HG03439 (cell line): ENCODE results near the gene PHF20.
A peak's percentile ranks its signal among the peaks of the same experiment; 100 is the strongest.
"Not testable (repeated sequence)": the region's sequence is repeated elsewhere in the genome, so short reads cannot be mapped to it uniquely, and the experiment has no call there.

Experiments
- ATAC-seq: cut with Tn5 transposase; IDR thresholded peaks from one replicate; pipeline ENCODE4 v1.9.1; 2021; ENCODE audit warnings: mild to moderate bottlenecking, moderate library complexity; ENCODE audit not compliant: unreplicated experiment

The PHF20 gene

GRCh38 chr20:35771689-35772562 lies at the start of gene PHF20:
TSS of gene PHF20 (plus strand) at chr20:35772015. CDS start at chr20:35801523, 29,508 bp downstream.
- peak; percentile 74 for ATAC-seq

DNA sequence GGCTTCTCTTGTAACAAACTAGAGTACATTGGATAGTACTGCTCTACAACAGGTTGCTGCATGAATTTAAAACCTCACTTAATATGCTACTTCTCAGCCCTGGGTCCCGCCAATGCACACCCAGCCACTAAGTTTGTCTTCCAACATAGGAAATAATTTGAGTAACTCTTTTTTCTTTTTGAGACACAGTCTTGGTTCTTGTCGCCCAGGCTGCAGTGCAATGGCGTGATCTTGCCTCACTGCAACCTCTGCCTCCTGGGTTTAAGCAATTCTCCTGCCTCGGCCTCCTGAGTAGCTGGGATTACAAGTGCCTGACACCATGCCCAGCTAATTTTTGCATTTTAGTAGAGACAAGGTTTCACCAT lies 48.6 kb upstream of the PHF20 start:
- not testable (repeated sequence) for ATAC-seq

DNA sequence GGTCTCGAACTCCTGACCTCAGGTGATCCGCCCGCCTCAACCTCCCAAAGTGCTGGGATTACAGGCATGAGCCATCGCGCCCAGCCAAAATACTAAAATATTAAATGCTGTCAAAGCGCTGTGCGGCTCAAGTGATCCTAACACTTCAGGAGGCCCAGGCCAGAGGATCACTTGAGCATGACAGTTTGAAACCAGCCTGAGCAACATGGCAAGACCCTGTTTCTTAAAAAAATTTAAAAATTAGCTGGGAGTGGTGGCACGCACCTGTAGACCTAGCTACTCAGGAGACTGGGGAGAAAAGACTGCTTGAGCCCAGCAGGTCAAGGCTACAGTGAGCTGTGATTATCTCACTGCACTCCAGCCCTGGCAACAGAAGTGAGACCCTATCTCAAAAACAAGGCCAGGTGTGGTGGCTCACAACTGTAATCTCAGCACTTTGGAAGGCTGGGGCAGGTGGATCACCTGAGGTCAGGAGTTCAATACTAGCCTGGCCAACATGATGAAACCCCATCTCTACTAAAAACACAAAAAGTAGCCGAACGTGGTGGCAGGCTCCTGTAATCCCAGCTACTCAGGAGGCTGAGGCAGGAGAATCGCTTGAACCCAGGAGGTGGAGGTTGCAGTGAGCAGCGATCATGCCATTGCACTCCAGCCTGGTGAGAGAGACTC lies 48.0 kb upstream of the PHF20 start:
- ATAC-seq: not testable (repeated sequence)

DNA sequence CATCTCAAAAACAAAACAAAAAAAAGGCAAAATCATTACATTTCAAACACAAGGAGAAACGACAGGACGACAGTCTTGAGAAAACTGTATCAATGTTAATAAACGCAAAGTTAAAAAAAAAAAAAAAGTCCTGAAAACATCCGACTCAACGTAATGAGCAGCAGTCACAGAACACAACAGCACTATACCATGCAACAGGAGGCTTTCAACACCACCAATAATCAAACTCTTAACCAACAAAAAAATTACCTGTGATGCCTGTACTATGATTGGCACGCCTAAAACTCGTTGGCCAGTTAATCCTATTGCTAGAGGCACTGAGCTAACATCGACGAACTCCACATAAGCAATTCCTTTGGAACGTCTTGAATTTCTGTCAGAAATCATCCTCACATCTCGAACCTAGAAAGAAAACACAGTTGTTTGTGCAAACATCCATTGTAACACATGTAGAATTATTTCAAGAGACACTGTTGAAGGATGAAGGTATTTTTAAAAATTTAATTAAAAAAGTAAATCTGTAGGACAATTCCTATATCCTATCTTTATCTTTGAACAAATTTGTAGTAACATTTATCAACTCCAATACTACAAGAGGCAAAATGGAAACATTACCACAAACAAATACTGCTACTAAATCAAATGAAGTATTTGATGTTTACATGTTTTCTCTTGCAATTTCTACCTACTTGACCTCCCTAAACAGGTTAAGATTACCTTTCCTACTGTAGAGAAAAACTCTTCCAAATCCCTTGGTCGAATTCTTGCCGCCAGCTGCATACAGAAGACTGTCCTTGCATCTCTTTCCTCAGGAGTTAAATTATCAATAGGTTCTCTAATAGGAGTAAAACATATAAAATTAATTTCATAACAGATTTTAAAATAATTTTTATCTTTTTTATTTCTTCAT lies 47.2 kb upstream of the PHF20 start:
- no peak for ATAC-seq

DNA sequence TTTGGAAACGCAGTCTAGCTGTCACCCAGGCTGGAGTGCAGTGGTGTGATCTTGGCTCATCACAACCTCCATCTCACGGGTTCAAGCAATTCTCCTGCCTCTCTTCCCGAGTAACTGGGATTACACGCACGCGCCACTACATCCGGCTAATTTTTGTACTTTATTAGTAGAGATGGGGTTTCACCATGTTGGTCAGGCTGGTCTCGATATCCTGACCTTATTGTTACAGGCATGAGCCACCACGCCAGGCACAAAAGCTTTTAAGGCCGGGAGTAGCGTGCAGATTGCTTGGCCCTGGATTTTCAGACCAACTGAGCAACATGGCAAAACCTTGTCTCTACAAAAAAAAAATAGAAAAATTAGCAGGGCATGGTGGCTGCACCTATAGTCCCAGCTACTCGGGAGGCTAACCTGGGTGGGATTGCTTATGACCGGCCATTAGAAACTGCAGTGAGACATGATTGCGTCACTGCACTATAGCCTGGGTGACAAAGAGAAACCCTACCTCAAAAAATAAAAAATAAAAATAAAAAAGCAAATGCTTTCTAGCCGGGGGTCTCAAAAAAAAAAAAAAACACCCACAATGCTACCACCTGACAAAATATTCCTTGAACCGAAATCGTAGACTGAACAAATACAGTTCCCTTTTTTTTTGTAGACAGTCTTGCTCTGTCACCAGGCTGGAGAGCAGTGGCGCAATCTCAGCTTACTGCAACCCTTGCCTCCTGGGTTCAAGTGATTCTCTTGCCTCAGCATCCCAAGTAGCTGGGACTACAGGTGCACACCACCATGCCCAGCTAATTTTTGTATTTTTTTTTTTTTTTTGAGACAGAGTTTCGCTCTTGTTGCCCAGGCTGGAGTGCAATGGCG lies 44.7 kb upstream of the PHF20 start:
- ATAC-seq: no peak

- ATAC-seq: no peak
Measured at GRCh38 chr20:35729283-35729807, 42.5 kb upstream of the PHF20 start.

DNA sequence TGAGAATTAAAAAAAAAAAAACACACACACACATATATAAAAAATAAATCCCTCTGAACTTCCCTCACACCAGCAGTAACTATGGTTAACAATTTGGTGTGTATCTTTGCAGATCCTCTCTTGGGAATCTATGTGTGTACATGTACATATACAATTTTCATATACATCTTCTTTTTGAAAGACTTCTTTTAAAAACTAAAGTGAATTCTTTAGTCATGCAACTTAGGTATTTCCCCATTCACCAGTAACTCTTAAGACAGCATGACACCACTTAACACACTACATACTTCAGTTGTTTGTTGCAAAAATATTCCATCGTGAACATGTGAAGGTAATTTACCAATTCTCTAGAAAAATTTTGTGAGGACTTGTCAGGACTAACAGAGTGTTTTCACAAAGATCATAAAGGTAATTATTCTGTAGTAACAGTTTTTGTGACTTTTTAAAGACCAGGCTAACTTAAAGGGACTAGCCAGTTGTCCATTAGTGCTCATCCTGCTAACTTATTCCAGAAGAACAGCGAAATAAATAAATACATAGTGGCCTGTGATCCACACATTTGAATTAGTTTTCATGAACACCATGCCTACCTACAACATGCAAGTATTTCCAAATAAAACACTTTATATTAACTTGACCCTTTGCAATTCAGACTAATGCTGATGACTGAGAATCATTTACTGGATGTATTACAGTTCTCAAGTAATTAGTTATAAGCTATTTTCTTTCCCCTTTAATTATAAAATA lies 41.8 kb upstream of the PHF20 start:
- no peak for ATAC-seq

DNA sequence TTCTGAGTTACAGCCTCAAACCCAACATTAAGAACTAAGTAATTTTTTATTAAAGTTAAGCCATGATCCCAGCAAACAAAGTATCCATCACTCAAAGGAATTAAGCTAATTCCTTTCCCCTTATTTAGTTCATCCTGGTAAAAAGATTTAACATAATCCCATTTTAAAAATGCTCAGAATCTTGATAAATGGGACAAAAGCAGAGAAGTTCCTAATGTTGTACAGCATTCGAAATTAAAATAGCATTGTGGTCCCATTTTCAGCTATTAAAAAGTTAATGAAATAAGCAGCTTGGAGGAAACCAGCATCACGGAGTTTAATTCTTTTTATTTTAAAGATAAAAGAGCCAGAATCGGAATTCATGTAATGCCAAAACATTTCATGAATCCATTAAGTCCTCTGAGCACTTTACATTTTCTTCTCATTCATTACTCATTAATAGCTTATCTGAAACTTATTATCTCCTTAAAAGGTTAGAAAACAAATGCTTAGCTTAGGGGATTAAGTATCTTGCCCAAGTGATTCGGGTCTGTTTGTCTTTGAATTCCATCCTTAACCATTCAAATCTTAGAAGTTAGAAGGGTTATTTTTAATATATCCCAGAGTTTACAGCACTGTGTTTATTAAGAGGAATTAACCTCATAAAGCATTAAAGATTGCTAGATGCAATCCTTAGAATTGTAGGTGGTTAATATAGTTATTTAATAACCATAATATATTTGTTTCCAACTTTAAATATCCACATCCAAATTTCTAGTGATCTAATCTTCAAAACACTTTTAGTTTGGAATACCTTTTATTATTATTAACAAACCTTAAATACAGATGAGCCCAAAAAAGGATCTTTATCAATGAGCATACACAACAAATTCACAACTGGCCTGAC lies 41.0 kb upstream of the PHF20 start:
- ATAC-seq: no peak

- no peak for ATAC-seq
Measured at GRCh38 chr20:35731469-35731788, 40.4 kb upstream of the PHF20 start.

DNA sequence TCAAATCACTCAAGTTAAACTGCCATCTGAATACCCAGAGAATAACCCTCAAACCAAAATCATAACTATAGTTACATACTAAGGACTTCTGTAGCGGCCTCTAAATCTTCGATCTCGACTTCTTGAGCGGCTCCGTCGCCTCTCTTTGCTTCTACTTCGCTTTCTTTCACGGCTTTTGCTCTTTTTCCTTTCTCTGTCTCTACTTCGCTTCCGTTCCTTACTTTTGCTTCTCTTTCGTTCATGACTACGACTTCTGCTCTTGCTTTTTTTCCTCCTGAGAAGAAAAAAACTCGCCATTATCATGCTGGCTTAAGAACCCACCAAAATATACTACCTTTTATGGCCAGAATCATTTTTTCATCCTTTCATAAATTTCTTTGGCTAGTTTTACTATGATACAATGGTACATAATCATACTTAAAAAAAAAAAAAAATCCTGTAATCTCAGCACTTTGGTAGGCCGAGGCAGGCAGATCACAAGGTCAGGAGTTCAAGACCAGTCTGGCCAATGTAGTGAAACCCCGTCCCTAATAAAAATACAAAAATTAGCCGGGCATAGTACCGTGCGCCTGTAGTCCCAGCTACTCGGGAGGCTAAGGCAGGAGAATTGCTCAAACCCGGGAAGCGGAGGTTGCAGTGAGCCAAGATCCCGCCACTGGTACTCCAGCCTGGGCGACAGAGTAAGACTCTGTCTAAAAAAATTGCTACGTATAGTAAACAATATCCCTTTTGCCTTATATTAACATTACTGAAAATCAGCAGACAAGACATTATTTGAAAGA lies 39.8 kb upstream of the PHF20 start:
- ATAC-seq: no peak

DNA sequence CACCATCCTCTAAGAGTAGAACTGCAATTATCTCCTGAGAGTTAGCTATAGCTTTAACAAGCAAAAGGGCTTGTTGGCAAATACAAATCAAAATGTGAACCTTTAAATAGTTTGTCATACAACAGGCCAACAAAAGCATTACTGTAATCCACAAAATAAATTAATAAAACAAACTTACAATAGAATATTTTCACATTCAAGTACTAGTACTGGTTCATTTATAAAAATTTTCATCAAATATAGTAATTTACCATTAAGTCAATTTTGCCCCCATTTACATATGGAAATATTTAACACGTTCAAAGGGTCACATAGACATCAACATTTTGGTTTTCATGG lies 39.2 kb upstream of the PHF20 start:
- no peak for ATAC-seq

GRCh38 chr20:35734374-35734773 lies 37.4 kb upstream of the PHF20 start:
- ATAC-seq: no peak

DNA sequence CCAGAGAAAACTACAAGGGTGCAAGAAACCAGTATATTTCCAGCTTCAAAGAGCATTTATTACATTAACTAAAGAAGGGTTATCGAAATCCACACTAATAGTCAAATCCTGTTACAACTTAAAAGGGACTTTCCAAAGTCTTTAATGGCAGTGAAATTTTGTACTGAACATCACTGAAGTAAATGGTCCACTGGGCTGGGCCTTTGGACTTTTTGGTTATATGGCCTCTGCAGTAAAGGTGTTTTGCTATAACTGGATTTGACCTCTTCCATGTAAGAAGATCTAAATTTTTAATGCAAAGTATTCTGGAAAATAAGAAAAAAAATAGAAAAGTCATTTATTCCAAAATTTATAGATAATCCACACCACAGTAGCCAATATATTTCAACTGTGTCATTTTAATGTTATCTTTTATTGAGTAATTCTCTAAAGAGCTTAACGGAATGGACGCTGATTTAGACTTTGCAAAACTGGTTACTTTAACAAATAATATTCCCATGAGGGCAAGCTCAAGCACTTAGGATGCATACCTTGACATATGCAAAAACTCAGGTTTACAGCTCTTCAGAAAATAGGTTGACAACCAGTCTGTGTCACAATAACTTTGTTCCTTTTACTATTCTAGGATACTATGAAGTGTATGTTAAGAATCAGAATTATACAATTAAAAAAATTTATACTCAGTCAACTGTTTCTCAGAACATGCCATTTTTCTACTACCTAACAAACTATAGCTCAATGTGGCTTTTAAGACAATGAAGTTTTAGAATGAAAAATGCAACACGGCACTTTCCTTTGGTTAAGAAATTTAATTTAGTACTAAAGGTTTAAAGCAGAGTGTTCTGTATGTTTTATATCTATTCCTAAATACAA lies 36.8 kb upstream of the PHF20 start:
- ATAC-seq: no peak

DNA sequence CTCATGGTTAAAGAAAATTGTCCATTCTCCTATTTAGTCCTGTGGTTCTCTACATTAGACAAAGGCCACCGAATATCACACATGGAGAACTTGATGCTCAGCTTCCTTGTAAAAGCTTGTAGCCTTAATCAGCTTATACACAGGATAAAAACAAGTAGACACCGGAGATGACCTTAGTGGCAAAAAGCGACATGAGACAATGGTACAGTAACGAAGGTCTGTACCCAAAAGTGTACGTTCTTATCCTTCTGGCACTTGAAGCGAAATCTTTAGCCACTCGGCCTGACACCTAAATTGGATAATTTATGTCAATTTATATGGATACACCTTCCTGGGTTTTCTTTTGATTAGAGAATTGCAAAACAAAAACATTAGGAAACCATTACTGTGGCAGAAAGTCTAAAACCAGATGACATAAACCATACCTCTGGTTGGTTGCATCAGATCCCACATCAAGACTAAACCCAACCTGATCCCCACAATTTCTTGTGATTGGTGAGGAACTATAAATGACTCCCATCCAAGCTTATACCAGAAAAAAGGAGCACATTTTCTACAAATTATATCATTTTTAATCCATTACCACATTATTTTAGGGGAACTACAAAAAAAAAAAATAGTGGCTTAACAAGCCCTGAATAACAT lies 35.9 kb upstream of the PHF20 start:
- ATAC-seq: no peak

- no peak for ATAC-seq
Measured at GRCh38 chr20:35737865-35738333, 33.9 kb upstream of the PHF20 start.

GRCh38 chr20:35738410-35739179 lies 33.2 kb upstream of the PHF20 start:
- ATAC-seq: no peak
